GM08714 (cell line): ENCODE measurements around the gene CHST15.

Source experiments
- H3K4me3 ChIP-seq: fragments of 200-500 bp; sonication (Bioruptor generic); 2 replicates; pipeline ENCODE4 v1.5.1; 2014; ENCODE audit warnings: mild to moderate bottlenecking, low read length, inconsistent platforms
- ZNF274 ChIP-seq: IDR thresholded peaks from 2 replicates; pipeline ENCODE4 v1.6.1; 2012; ENCODE audit warnings: mild to moderate bottlenecking, low read depth, low read length

Gene CHST15

DNA sequence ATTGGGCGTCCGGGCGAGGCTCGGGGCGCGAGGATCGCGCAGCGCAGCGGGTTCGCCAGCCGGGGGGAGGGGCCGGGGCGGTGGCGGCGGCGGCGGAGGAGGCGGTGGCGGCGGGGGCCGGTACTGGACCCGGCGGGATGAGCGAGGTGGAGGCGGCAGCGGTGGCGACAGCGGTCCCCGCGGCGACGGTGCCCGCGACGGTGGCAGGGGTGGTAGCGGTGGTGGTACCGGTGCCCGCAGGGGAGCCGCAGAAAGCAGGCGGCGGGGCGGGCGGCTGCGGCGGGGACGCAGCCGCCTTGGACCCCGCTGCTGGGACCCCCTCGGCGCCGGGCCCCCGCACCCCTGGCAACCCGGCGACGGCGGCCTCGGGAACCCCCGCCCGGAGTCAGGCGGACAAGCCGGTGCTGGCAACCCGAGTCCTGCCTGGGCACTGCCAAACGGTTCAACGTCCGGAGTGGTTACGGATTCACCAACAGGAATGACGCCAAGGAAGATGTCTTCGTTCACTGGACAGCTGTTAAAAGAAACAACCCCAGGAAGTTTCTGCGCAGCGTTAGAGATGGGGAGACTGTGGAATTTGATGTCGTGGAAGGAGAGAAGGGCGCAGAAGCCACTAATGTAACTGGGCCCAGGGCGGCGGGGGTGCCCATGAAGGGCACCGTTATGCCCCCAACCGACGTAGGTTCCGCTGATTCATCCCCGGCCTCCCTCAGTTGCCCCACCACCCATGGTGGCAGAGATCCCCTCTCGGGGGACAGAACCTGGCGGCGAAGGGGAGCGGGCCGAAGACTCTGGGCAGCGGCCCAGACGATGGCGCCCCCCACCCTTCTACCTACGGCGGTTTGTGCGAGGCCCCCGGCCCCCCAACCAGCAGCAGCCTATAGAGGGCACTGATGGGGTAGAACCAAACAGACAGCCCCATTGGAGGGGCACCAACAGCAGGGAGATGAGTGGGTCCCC, 101.5 kb downstream of the CHST15 start:
- H3K4me3 ChIP-seq, result no peak overlapping the region
- no peak for TF ChIP-seq ZNF274

DNA sequence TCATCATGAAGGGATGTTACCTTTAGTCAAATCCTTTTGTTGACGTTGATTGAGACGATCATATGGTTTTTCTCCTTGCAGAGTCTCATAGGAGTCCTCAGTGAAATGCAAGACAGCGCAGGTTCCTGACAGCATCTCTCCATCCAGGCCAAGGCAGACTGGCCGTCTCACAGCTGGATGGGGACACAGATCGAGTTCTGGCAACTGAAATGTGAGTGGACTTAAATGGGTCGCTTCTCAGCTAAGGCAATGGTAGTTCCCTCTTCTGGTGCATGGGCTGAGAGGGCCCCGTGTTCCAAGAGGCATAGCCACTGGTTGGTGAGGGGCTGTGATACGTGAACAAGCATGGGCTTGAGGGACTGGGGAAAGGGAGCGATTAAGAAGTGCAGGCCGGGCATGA, 102.5 kb downstream of the CHST15 start:
- TF ChIP-seq ZNF274, result no peak
- H3K4me3 ChIP-seq, result no peak overlapping the region

DNA sequence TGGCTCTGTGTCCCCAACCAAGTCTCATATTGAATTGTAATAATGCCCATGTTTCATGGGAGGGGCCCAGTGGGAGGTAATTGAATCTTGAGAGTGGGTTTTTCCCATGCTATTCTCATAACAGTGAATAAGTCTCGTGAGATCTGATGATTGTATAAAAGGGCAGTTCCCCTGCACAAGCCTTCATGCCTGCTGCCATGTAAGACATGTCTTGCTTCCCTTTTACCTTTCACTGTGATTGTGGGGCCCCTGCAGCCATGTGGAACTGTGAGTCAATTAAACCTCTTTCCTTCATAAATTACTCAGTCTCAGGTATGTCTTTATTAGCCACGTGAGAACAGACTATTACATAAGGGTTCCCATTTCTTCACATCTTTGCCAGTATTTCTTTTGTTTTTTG, 104.7 kb downstream of the CHST15 start:
- H3K4me3 ChIP-seq, result no peak overlapping the region
- TF ChIP-seq ZNF274, result no peak

DNA sequence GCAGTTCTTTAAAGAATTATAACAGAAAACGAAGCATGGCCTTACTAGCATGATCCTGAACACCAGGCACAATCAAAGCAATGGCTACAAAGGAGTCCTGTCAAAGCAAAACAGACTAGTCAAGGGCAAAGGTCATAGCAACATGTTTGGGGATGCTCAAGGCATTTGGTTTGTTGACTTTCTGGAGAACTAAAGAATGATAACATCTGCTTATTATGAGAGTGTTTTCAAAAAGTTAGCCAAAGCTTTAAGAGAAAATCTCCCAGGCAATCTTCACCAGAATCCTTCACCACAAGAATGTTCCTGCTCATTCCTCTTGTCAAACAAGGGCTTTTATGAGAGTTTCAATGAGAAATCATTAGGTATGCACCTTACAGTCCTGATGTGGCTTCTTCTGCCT, 106.7 kb downstream of the CHST15 start:
- TF ChIP-seq ZNF274, result no peak

DNA sequence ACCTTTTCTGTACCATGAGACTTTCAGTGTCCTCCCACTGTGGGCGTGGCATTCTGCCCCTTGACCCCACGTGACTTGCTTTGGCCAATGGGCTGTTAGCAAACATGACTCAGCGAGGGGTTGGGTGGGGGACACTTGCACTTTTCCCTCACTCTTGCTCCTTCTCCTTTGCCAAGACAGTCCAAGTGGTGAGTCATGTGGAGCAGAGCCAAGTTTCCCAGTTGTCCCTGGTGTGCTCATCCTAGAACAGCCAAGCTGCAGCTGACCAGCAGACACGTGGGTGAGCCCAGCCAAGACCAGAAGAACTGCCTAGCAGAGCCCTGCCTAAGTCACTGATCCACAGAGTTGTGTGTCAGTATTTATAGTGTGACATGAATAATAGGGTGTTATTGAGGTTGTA, 119.0 kb downstream of the CHST15 start:
- no peak for TF ChIP-seq ZNF274
- no peak overlapping the region for H3K4me3 ChIP-seq

More for the DNA sequence above, 106.7 kb downstream of the CHST15 start:
- no peak overlapping the region for H3K4me3 ChIP-seq

DNA sequence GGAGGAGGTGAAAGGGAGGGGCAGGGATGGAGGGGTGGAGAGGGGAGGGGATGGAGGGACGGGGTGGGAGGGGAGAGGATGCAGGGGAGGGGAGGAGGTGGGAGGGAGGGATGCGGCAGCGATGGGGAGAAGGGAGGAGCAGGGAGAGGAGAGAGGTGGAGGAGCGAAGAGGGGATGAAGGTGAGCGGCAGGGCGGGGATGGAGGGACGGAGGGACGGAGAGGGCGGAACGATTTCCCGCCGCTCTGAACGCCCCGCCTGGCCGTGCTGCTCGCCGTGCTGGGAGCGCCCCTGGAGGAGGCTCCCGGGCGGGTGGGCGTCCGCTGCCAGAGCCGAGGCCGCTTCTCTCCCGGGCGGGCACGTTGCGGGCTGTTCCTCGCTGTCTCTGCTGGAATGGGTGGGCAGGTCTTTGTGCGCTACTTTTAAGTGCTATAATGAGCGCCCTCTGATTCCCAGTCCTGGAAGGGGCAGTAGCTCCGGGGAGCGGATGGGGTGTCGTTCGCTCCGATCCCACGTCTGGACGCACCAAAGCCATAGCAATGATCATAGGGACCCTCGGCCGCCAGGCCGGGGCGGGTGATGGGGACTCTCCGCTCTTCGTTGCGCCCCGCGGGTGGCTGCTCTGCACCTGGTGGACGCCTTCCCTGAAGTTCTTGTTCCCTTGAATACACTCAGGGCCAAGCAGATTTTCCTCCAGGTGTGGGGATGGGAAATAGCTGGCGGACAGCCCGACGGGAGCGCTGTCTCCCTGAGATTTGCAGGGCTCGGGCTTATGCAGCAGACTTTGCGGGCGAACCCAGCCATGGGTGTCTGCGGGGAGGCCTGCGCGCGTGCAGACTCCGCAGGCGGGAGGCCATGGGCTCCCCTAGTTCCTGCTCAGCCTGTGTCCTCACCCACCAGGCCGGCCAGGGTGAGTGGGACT, 120.7 kb downstream of the CHST15 start:
- no peak for TF ChIP-seq ZNF274
- no peak overlapping the region for H3K4me3 ChIP-seq

DNA sequence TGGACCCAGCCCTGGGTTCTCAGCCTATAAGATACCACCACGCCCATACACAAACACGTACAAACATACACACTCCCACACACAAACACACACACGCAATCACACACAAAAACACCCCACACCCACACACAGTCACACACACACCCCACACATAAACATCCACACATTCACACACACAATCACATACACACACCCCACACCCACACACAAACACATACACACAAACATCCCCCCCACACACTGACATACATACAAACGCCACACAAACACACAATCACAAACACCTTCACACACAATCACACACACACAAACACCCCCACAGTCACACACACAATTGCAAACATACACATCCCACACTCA, 122.5 kb downstream of the CHST15 start:
- TF ChIP-seq ZNF274, result no peak
- H3K4me3 ChIP-seq, result no peak overlapping the region

DNA sequence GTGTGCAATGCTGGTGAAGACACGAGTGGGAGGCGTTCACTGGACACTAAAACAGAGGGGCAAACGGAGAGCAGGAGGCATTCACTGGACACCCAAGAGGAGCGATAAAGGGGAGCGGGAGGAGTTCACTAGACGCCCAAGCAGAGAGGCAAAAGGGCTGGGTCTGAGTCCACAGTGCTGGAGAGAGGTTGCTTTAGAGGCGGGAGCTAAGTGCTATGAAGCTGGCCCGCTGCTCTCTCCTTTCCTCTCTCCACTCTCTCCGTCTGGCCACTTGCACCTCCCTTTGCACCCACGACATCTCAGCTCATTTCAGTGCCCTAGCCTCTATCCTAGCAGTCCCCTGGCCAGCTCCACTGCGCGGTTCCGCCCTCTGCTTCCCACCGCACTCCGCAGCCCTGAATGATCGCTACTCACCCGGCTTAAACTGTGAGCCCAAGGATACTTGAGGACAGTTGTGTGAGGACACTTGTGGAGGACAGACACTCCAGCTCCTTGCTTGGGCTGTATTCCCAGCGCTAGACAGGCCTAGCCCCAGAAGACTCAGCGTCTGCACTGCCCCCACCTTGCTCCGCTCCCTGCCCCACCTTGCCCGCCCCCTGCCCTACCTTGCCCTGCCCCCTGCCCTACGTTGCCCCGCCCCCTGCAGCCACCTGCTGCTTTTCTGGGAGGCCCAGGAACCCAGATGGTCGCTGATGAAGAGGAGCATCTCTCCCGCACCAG, 123.0 kb downstream of the CHST15 start:
- H3K4me3 ChIP-seq, result no peak overlapping the region
- TF ChIP-seq ZNF274, result no peak

DNA sequence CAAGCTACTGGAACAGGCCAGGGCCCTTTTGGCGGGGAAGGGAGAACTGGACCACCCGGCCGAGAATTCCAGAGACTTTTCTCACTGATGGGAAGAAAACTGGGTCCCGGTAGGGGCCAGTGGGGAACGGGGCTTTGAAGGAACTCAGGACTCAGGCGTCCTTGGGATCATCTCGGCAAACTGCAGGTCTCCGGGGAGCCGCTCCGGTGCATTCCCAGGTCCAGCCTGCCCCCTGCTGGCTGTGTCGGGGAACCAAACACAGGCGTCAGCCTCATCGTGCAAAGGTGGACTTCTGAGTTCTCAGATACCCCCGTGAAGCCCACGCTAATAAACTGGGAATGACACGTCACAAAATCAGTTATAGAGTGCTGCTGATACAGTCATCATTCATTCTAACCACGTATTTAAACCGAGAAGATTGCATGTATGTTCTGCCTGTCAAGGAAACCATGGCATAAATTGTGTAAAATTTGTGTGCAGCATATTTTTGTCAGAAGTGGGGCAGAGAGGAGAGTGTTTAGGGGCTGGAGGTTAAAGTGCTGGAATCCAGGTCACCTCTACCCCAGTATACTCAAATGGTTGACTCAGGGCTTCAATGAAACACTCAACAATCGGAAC, 125.7 kb downstream of the CHST15 start:
- no peak for TF ChIP-seq ZNF274
- H3K4me3 ChIP-seq, result no peak overlapping the region

DNA sequence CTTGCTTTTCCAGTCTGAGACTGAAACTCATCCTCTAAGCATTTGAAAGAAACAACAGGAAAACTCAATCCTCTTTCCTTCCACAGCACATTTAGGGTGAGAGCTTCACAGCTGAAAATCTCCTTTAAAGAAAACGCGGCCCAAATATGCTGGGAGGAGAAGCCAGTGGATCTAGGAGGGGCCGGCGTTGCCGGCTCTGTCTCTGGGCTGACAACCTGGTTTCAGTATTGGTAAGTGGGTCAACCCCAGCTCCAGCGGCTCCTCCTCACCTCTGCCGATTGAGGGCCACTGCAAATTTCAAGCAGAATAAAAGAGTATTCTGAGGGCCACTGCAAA, 126.5 kb downstream of the CHST15 start:
- no peak overlapping the region for H3K4me3 ChIP-seq
- no peak for TF ChIP-seq ZNF274

DNA sequence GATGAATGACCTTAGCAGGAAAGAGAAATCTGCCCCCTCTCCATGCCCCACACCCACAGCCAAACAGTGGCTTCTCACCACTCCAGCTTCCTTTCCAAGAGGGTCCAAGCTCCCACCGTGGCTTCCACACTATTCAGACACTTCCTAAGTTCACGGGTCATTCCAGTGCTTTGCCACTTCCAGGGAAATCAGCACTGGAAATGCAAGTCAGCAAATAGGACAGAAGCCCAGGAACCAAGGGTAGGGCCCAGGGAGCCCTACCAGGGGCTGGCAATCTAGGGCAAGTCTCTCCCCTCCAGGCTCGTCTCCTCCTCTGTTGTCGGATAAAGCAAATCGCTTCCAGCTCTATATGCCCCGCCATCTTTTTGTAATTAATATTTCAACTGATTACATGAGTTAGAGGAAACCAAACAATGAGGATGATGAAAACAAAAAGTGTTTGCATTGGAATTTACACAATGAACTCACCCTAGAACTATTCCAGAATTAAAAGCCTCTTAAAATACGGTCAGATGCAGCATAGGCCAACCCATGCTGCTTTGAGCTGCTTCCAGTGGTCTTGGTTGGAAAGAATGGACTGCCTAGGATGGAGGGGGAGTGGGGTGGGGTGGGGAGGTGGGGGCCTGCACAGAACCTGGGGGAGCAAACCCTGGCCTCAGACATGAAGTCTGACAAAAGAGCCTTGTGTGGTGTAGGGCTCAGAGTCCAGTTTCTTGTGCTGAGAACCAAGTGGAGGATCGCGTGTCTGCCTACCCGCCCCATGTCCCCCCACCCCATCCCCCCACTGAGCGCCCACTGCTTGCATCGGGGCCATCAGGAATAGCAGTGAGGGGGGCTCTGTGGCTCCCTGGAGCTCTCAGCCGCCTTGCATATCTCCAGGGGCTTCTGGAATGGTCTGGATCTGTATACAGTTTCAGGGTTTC, 127.2 kb downstream of the CHST15 start:
- H3K4me3 ChIP-seq, result no peak overlapping the region
- TF ChIP-seq ZNF274, result no peak

DNA sequence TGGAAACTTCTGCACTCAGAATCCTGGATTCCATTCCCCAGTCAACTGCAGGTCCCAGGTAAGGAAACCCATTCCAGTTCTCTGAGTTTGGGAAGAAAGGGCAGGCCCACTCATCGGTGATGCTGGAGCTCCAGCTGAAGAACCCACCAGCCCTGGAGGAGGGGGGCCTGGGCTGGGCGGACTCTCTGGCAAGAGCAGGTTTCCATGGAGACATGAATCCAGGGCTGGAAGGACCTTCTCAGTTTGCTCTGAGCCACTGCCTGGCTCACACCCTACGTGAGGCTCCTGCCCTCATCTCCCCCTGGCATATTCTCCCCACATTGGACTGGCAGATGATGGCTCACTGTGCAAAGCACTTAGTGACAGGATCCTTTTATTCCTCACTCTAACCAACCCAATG, 128.4 kb downstream of the CHST15 start:
- TF ChIP-seq ZNF274, result no peak
- H3K4me3 ChIP-seq, result no peak overlapping the region
